Astrocyte of the spinal cord (primary cell): ENCODE data around the gene SERF2.
"Not testable (repeated sequence)": the region's sequence is repeated elsewhere in the genome, so short reads cannot be mapped to it uniquely, and the experiment has no call there.

ENCODE experiments used
- DNase-seq: peaks from one replicate; pipeline ENCODE4 v3.0.0; 2011; ENCODE audit warnings: low read depth, low spot score
- H3K4me3 ChIP-seq: 2 replicates; pipeline ENCODE4 v1.5.1; 2011; ENCODE audit warnings: low read depth, mild to moderate bottlenecking, low read length, moderate library complexity
- in situ Hi-C: cut with HindIII; loops from 2 replicates; pipeline ENCODE4 v1.10.0; 2017; ENCODE audit warnings: low sequenced_read_pairs
- TF ChIP-seq, protein P1 (sequence below): IDR thresholded peaks from 2 replicates; pipeline ENCODE4 v1.5.1; 2012; ENCODE audit warnings: low read depth, mild to moderate bottlenecking, low read length, inconsistent platforms

SERF2 gene

DNA sequence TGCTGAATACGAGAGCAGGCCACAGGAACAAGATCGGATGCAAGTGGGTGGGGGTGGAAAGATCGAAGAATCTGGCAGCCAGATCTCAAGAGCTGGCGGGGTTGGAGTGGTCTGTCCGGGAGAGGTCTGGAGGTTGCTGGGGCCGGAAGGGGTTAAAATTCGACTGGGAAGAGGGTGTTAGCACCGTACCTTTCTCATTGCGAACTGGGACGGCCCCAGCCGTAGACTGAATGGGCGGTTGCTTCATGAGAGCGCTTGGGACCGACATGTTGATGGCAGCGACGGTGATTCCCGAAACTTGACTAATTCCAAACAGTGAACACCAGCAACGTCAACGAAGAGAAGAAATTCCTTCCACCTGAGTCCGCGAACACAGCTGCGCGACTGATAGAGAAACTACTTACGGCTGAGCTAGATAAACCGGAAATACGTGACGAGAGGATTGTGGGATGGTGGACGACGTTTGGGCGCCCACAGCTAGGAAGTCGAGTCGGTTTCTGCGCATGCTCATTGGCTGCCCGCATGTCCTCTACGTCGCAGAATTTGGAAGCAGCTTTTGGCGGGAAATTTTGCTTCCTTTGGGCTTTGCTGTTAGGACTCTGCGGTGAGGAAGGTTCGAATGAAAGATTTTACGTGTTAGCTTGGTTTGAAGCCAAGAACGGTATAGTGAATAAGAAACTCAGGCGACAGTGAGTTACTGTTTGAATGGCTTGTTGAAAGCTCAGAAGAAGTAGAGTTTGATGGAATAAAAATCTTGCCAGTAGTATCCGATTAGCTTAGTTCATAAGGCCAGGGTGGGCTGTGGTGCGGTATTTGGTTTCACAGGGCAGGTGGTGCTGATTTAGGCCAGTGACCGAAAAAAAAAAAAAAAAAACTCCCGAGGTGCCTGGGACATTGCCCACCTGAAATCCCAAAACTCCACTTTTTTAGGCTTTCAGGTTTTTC is 32.5 kb downstream of the SERF2 start, which contains the start of gene MFAP1:
TSS of gene MFAP1 (minus strand) at position 389 of the 945 bp plus-strand sequence. CDS start at position 268, 121 bp downstream.
- peak within 1 kb of the TSS; percentile 77 for H3K4me3 ChIP-seq
- in situ Hi-C loops, result no loop called here
- peak; percentile 97 for DNase-seq
- TF ChIP-seq, protein P1, sequence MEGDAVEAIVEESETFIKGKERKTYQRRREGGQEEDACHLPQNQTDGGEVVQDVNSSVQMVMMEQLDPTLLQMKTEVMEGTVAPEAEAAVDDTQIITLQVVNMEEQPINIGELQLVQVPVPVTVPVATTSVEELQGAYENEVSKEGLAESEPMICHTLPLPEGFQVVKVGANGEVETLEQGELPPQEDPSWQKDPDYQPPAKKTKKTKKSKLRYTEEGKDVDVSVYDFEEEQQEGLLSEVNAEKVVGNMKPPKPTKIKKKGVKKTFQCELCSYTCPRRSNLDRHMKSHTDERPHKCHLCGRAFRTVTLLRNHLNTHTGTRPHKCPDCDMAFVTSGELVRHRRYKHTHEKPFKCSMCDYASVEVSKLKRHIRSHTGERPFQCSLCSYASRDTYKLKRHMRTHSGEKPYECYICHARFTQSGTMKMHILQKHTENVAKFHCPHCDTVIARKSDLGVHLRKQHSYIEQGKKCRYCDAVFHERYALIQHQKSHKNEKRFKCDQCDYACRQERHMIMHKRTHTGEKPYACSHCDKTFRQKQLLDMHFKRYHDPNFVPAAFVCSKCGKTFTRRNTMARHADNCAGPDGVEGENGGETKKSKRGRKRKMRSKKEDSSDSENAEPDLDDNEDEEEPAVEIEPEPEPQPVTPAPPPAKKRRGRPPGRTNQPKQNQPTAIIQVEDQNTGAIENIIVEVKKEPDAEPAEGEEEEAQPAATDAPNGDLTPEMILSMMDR, result no peak

DNA sequence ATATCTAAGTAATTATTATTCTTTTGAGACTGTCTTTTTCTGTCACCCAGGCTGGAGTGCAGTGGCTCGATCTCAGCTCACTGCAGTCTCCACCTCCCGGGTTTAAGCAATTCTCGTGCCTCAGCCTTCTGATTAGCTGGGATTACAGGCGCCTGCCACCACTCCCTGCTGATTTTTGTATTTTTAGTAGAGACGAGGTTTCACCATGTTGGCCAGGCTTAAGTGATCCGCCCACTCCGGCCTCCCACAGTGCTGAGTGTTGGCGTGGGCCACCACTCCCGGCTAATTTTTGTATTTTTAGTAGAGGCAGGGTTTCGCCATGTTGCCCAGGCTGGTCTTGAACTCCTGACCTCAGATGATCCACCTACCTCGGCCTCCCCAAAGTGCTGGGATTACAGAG is 33.2 kb downstream of the SERF2 start:
- in situ Hi-C loops, DNase-seq: not testable (repeated sequence)

GRCh38 chr15:43826029-43826507 is 33.9 kb downstream of the SERF2 start:
- in situ Hi-C loops, result no loop called here
- peak overlapping the region; percentile 58 for H3K4me3 ChIP-seq
- DNase-seq, result no peak
- TF ChIP-seq, protein P1, result no peak

More for the DNA sequence above, 33.2 kb downstream of the SERF2 start:
- H3K4me3 ChIP-seq, result not testable (repeated sequence)

- in situ Hi-C loops, result no loop called here
- TF ChIP-seq, protein P1, result no peak
- peak; percentile 87 for DNase-seq
- peak within 1 kb of the TSS; percentile 58 for H3K4me3 ChIP-seq
Observed at GRCh38 chr15:43826508-43827341, 34.6 kb downstream of the SERF2 start, which contains the start of gene WDR76. Gene WDR76 (plus strand): TSS chr15:43827002. CDS start chr15:43827033, 31 bp downstream.

GRCh38 chr15:43828061-43828657 is 36.0 kb downstream of the SERF2 start:
- DNase-seq, result no peak

DNA sequence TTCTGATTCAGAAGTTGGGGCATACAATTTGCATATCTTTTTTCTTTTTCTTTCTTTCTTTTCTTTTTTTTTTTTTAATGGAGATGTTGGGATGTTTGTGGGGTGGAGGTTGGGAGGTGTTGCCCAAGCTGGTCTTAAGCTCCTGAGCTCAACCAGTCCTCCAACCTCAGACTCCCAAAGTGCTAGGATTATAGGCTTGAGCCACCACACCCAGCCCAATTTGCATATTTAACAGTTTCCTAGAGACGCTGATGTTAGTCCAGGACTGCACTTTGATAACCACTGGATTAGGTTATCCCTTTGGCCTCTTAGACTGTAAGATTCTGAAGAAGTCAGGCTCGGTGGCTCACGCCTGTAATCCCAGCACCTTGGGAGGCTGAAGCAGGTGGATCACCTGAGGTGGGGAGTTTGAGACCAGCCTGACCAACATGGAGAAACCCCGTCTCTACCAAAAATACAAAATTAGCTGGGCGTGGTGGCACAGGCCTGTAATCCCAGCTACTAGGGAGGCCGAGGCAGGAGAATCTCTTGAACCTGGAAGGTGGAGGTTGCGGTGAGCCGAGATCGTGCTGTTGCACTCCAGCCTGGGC is 37.9 kb downstream of the SERF2 start:
- in situ Hi-C loops, DNase-seq, H3K4me3 ChIP-seq: not testable (repeated sequence)

More at GRCh38 chr15:43828061-43828657, 36.0 kb downstream of the SERF2 start:
- in situ Hi-C loops, result no loop called here
- H3K4me3 ChIP-seq, result no peak overlapping the region
- TF ChIP-seq, protein P1, result no peak

DNA sequence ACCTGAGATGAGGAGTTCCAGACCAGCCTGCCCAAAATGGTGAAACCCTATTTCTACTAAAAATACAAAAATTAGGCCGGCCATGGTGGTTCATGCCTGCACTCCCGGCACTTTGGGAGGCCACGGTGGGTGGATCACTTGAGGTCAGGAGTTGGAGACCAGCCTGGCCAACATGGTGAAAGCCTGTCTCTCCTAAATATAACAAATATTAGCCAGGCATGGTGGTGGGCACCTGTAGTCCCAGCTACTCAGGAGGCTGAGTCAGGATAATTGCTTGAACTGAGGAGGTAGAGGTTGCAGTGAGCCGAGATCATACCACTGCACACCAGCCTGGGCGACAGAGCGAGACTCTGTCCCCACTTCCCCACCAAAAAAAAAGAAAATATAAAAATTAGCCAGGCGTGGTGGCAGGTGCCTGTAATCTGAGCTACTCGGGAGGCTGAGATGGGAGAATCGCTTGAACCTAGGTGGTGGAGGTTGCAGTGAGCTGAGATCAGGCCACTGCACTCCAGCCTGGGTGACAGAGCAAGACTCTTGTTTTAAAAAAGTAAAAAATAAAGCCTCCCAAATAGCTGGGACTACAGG is 38.7 kb downstream of the SERF2 start:
- in situ Hi-C loops, H3K4me3 ChIP-seq, DNase-seq: not testable (repeated sequence)

GRCh38 chr15:43831519-43832052 is 39.5 kb downstream of the SERF2 start:
- DNase-seq, H3K4me3 ChIP-seq, in situ Hi-C loops: not testable (repeated sequence)

- DNase-seq, in situ Hi-C loops, H3K4me3 ChIP-seq: not testable (repeated sequence)
Observed at GRCh38 chr15:43832485-43832884, 40.4 kb downstream of the SERF2 start.
